H9 (cell line): Measurements from ENCODE around the gene USP28. TPM values are rescaled to one million over a fixed set of nuclear protein-coding genes. Genes with fewer than 3 reads are reported as not detected.
"Not testable (repeated sequence)": the region's sequence is repeated elsewhere in the genome, so short reads cannot be mapped to it uniquely, and the experiment has no call there.

ENCODE experiments used
- DNase-seq: peaks from one replicate; pipeline ENCODE4 v3.0.0-alpha.2; 2017
- H2AFZ ChIP-seq: one replicate; pipeline ENCODE4 v1.6.1; 2013; ENCODE audit warnings: mild to moderate bottlenecking, low read length, control low read depth, moderate library complexity
- H2AK5ac ChIP-seq: 2 replicates; pipeline ENCODE4 v1.6.1; 2013; ENCODE audit warnings: low read length, control low read depth, mixed read lengths; ENCODE audit not compliant: insufficient read length
- H2BK120ac ChIP-seq: one replicate; pipeline ENCODE4 v1.6.1; 2013; ENCODE audit warnings: low read depth, mild to moderate bottlenecking, low read length, control low read depth, inconsistent platforms; ENCODE audit not compliant: poor library complexity, severe bottlenecking
- H2BK12ac ChIP-seq: 2 replicates; pipeline ENCODE4 v1.6.1; 2013; ENCODE audit warnings: low read length, control low read depth, mixed read lengths, low read depth; ENCODE audit not compliant: insufficient read length
- H2BK15ac ChIP-seq: 2 replicates; pipeline ENCODE4 v1.6.1; 2013; ENCODE audit warnings: low read depth, low read length, control low read depth
- H2BK20ac ChIP-seq: one replicate; pipeline ENCODE4 v1.6.1; 2013; ENCODE audit warnings: low read depth, mild to moderate bottlenecking, low read length, control low read depth, inconsistent platforms; ENCODE audit not compliant: poor library complexity, severe bottlenecking
- H2BK5ac ChIP-seq: 2 replicates; pipeline ENCODE4 v1.6.1; 2013; ENCODE audit warnings: low read length, control low read depth, mixed read lengths; ENCODE audit not compliant: insufficient read length
- H3K14ac ChIP-seq: 2 replicates; pipeline ENCODE4 v1.6.1; 2013; ENCODE audit warnings: low read length, control low read depth; ENCODE audit not compliant: insufficient read depth
- H3K18ac ChIP-seq: 2 replicates; pipeline ENCODE4 v1.6.1; 2013; ENCODE audit warnings: low read depth, mild to moderate bottlenecking, mixed read lengths, low read length, control low read depth; ENCODE audit not compliant: insufficient read length
- H3K23ac ChIP-seq: 2 replicates; pipeline ENCODE4 v1.6.1; 2013; ENCODE audit warnings: low read length, control low read depth, mixed read lengths, low read depth; ENCODE audit not compliant: insufficient read length
- H3K23me2 ChIP-seq: 2 replicates; pipeline ENCODE4 v1.6.1; 2013; ENCODE audit warnings: low read depth, mild to moderate bottlenecking, mixed read lengths, low read length, control low read depth; ENCODE audit not compliant: insufficient read length, poor library complexity, severe bottlenecking
- H3K27ac ChIP-seq: 2 replicates; pipeline ENCODE4 v1.5.1; 2013; ENCODE audit warnings: low read length, control low read depth, mixed read lengths, low read depth; ENCODE audit not compliant: insufficient read length
- H3K27me3 ChIP-seq: 2 replicates; pipeline ENCODE4 v1.6.1; 2013; ENCODE audit warnings: low read length, control low read depth, inconsistent platforms; ENCODE audit not compliant: insufficient read depth
- H3K4ac ChIP-seq: 2 replicates; pipeline ENCODE4 v1.6.1; 2013; ENCODE audit warnings: low read depth, mild to moderate bottlenecking, control low read depth, inconsistent platforms, low read length, moderate library complexity
- H3K4me1 ChIP-seq: 2 replicates; pipeline ENCODE4 v1.6.1; 2013; ENCODE audit warnings: low read length, control low read depth, inconsistent platforms; ENCODE audit not compliant: insufficient read depth
- H3K4me2 ChIP-seq: 2 replicates; pipeline ENCODE4 v1.6.1; 2013; ENCODE audit warnings: low read length, control low read depth, mixed read lengths; ENCODE audit not compliant: insufficient read length, insufficient read depth
- H3K56ac ChIP-seq: 2 replicates; pipeline ENCODE4 v1.6.1; 2013; ENCODE audit warnings: low read depth, mild to moderate bottlenecking, mixed read lengths, low read length, control low read depth; ENCODE audit not compliant: insufficient read length
- H3K79me1 ChIP-seq: 2 replicates; pipeline ENCODE4 v1.6.1; 2013; ENCODE audit warnings: low read depth, mild to moderate bottlenecking, moderate library complexity, low read length, control low read depth, inconsistent platforms; ENCODE audit not compliant: insufficient read depth, poor library complexity, severe bottlenecking
- H3K79me2 ChIP-seq: 2 replicates; pipeline ENCODE4 v1.6.1; 2013; ENCODE audit warnings: low read length, control low read depth, inconsistent platforms; ENCODE audit not compliant: insufficient read depth
- H3K9ac ChIP-seq: 2 replicates; pipeline ENCODE4 v1.6.1; 2013; ENCODE audit warnings: low read length, control low read depth, mixed read lengths; ENCODE audit not compliant: insufficient read length; ENCODE audit errors: extremely low read depth
- H3K9me3 ChIP-seq: one replicate; pipeline ENCODE4 v1.6.1; 2013; ENCODE audit warnings: low read depth, low read length, inconsistent platforms; ENCODE audit not compliant: control insufficient read depth
- H3T11ph ChIP-seq: one replicate; pipeline ENCODE4 v1.6.1; 2013; ENCODE audit warnings: mild to moderate bottlenecking, low read length, control low read depth, inconsistent platforms
- H4K20me1 ChIP-seq: one replicate; pipeline ENCODE4 v1.6.1; 2013; ENCODE audit not compliant: control insufficient read depth, insufficient read length, insufficient read depth
- H4K5ac ChIP-seq: 2 replicates; pipeline ENCODE4 v1.6.1; 2013; ENCODE audit warnings: low read depth, mild to moderate bottlenecking, mixed read lengths, low read length, control low read depth; ENCODE audit not compliant: insufficient read length
- H4K8ac ChIP-seq: replicated peaks from 2 replicates; pipeline ENCODE4 v1.6.1; 2013; ENCODE audit warnings: low read length, control low read depth, mixed read lengths, low read depth; ENCODE audit not compliant: insufficient read length
- H4K91ac ChIP-seq: 2 replicates; pipeline ENCODE4 v1.6.1; 2013; ENCODE audit warnings: low read depth, mild to moderate bottlenecking, moderate library complexity, mixed read lengths, low read length, control low read depth; ENCODE audit not compliant: insufficient read length
- H3K27ac Mint-ChIP-seq, 3 experiments: 2 replicates in 2 of 3; 3 replicates in 1 of 3; pipeline ENCODE4 v1.8.0; 2020 to 2021; ENCODE audit warnings: mixed read lengths in 3 of 3, mild to moderate bottlenecking in 1 of 3, moderate library complexity in 1 of 3
- H3K27me3 Mint-ChIP-seq: 2 replicates; pipeline ENCODE4 v1.8.0; 2021; ENCODE audit warnings: low read depth, mild to moderate bottlenecking, moderate library complexity, mixed read lengths
- H3K36me3 Mint-ChIP-seq, 3 experiments: 2 replicates in 2 of 3; 3 replicates in 1 of 3; pipeline ENCODE4 v1.8.0; 2020 to 2021; ENCODE audit warnings: low read depth in 3 of 3, mixed read lengths in 3 of 3; ENCODE audit not compliant: insufficient read depth in 1 of 3
- H3K4me1 Mint-ChIP-seq, 2 experiments: 2 replicates each; pipeline ENCODE4 v1.8.0; 2020; ENCODE audit warnings: mixed read lengths in 2 of 2
- H3K4me3 Mint-ChIP-seq, 2 experiments: 2 replicates in 1 of 2; 3 replicates in 1 of 2; pipeline ENCODE4 v1.8.0; 2020 to 2021; ENCODE audit warnings: mild to moderate bottlenecking in 2 of 2, mixed read lengths in 2 of 2, moderate library complexity in 1 of 2
- H3K9me3 Mint-ChIP-seq, 2 experiments: 2 replicates in 1 of 2; 3 replicates in 1 of 2; pipeline ENCODE4 v1.8.0; 2020; ENCODE audit warnings: mild to moderate bottlenecking in 2 of 2, mixed read lengths in 2 of 2, moderate library complexity in 1 of 2
- WGBS: extraction: QIAGEN DNeasy Blood & Tissue Kit; methylation state at CpG from one replicate; pipeline ENCODE4 v1.1.7; 2013; ENCODE audit warnings: missing lambda C conversion rate, low lambda C conversion rate, mixed read lengths; ENCODE audit not compliant: insufficient read length; ENCODE audit errors: extremely low coverage; 5-methylcytosine and 5-hydroxymethylcytosine counted together
- total RNA-seq: library from RNA; stranded (reverse); gene quantifications from 2 replicates; pipeline ENCODE4 v1.2.1, GENCODE V29; 2021
- TF ChIP-seq, protein P1 (sequence below): fragments of 200-600 bp; sonication (generic); conservative IDR thresholded peaks from 3 replicates; pipeline ENCODE4 v1.8.0; 2021; ENCODE audit warnings: antibody characterized with exemption, mild to moderate bottlenecking

USP28 gene
- total RNA-seq, 1 experiment from 2014 or later, result 107 TPM

GRCh38 chr11:113789675-113790320, 85.6 kb downstream of the USP28 start:
- Histone ChIP-seq H4K5ac (no peak overlapping the region), H2BK12ac (no peak overlapping the region), H4K8ac (no peak overlapping the region), H2AFZ (no peak overlapping the region), H3K27me3 (no peaks in the 10 kb centered on the region), H3T11ph (no peak overlapping the region), H3K23ac (no peak overlapping the region), H2BK120ac (no peak overlapping the region), H3K4me1 (no peaks in the 10 kb centered on the region), H3K56ac (no peak overlapping the region), H2BK20ac (no peak overlapping the region), H3K9ac (no peak overlapping the region), H3K18ac (no peak overlapping the region), H2AK5ac (no peak overlapping the region), H3K79me1 (no peaks in the 10 kb centered on the region), H4K91ac (no peak overlapping the region), H3K14ac (no peak overlapping the region), H3K27ac (no peak overlapping the region), H3K23me2 (no peaks in the 10 kb centered on the region), H3K4ac (no peak overlapping the region), H3K4me2 (no peak overlapping the region), H2BK5ac (no peak overlapping the region), H4K20me1 (no peaks in the 10 kb centered on the region), H2BK15ac (no peak overlapping the region), H3K79me2 (no peaks in the 10 kb centered on the region), H3K9me3 (no peaks in the 10 kb centered on the region)
- Mint-ChIP-seq H3K27ac (no peak overlapping the region), H3K9me3 (no peaks in the 10 kb centered on the region), H3K4me1 (no peaks in the 10 kb centered on the region), H3K36me3 (no peaks in the 10 kb centered on the region; a peak in 1 of 7 replicates), H3K27me3 (peaks cover 16% of the 10 kb centered on the region), H3K4me3 (no peak overlapping the region)
- WGBS, result no CpG with 5 or more reads among the region's 35 CpGs
- TF ChIP-seq, protein P1, sequence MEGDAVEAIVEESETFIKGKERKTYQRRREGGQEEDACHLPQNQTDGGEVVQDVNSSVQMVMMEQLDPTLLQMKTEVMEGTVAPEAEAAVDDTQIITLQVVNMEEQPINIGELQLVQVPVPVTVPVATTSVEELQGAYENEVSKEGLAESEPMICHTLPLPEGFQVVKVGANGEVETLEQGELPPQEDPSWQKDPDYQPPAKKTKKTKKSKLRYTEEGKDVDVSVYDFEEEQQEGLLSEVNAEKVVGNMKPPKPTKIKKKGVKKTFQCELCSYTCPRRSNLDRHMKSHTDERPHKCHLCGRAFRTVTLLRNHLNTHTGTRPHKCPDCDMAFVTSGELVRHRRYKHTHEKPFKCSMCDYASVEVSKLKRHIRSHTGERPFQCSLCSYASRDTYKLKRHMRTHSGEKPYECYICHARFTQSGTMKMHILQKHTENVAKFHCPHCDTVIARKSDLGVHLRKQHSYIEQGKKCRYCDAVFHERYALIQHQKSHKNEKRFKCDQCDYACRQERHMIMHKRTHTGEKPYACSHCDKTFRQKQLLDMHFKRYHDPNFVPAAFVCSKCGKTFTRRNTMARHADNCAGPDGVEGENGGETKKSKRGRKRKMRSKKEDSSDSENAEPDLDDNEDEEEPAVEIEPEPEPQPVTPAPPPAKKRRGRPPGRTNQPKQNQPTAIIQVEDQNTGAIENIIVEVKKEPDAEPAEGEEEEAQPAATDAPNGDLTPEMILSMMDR, result no peak
- peak; percentile 33 for DNase-seq

- not testable (repeated sequence) for H3T11ph ChIP-seq, H2BK12ac ChIP-seq, H3K27ac ChIP-seq, H3K4me1 Mint-ChIP-seq, H3K4me1 ChIP-seq, H3K9ac ChIP-seq, H4K8ac ChIP-seq, H3K27me3 ChIP-seq, H3K9me3 ChIP-seq, H3K36me3 Mint-ChIP-seq, H2BK120ac ChIP-seq, H3K4me3 Mint-ChIP-seq, H4K5ac ChIP-seq, H3K9me3 Mint-ChIP-seq, H3K23me2 ChIP-seq, H2BK20ac ChIP-seq, DNase-seq, H2BK15ac ChIP-seq, H2AK5ac ChIP-seq, H4K20me1 ChIP-seq, H3K18ac ChIP-seq, H3K79me1 ChIP-seq, H3K4me2 ChIP-seq, H2AFZ ChIP-seq, H3K4ac ChIP-seq, H3K79me2 ChIP-seq, H3K56ac ChIP-seq, H4K91ac ChIP-seq, H2BK5ac ChIP-seq, H3K23ac ChIP-seq, H3K14ac ChIP-seq
- WGBS, result no CpG with 5 or more reads among the region's 22 CpGs
- H3K27ac Mint-ChIP-seq, result peak overlapping the region in 1 of 3 experiments; percentile 22; a peak in 2 of 7 replicates
- H3K27me3 Mint-ChIP-seq, result peaks cover 17% of the 10 kb centered on the region
Measured at GRCh38 chr11:113789016-113789415, 86.4 kb downstream of the USP28 start.
